Ishikawa (cell line): ENCODE measurements around the gene WDR6.

ENCODE experiments used
- CEBPB ChIP-seq: IDR thresholded peaks from 2 replicates; pipeline ENCODE4 v1.6.1; 2012
- CREB1 ChIP-seq: IDR thresholded peaks from 2 replicates; pipeline ENCODE4 v1.6.1; 2012; ENCODE audit warnings: low read depth
- EGR1 ChIP-seq: IDR thresholded peaks from 2 replicates; pipeline ENCODE4 v1.6.1; 2012
- EP300 ChIP-seq: IDR thresholded peaks from 2 replicates; pipeline ENCODE4 v1.6.1; 2012; ENCODE audit warnings: borderline replicate concordance
- FOXM1 ChIP-seq: IDR thresholded peaks from 2 replicates; pipeline ENCODE4 v1.6.1; 2012; ENCODE audit warnings: low read depth, borderline replicate concordance
- NFIC ChIP-seq: IDR thresholded peaks from 2 replicates; pipeline ENCODE4 v1.6.1; 2012
- RAD21 ChIP-seq: IDR thresholded peaks from 2 replicates; pipeline ENCODE4 v1.6.1; 2012; ENCODE audit warnings: low read depth
- TAF1 ChIP-seq: IDR thresholded peaks from 2 replicates; pipeline ENCODE4 v1.6.1; 2012; ENCODE audit warnings: low read depth, mild to moderate bottlenecking
- TCF12 ChIP-seq: IDR thresholded peaks from 2 replicates; pipeline ENCODE4 v1.6.1; 2012; ENCODE audit warnings: low read depth
- TEAD4 ChIP-seq: IDR thresholded peaks from 2 replicates; pipeline ENCODE4 v1.6.1; 2012
- YY1 ChIP-seq: IDR thresholded peaks from 2 replicates; pipeline ENCODE4 v1.6.1; 2012; ENCODE audit warnings: low read depth
- ZBTB7A ChIP-seq: IDR thresholded peaks from 2 replicates; pipeline ENCODE4 v1.6.1; 2012; ENCODE audit warnings: low read depth
- TF ChIP-seq, protein P1 (sequence below): IDR thresholded peaks from 2 replicates; pipeline ENCODE4 v1.6.1; 2012; ENCODE audit warnings: low read depth, mild to moderate bottlenecking
- TF ChIP-seq, protein P2 (sequence below): IDR thresholded peaks from 2 replicates; pipeline ENCODE4 v1.6.1; 2012
- TF ChIP-seq, protein P3 (sequence below): IDR thresholded peaks from 2 replicates; pipeline ENCODE4 v1.6.1; 2012

WDR6 gene

GRCh38 chr3:48963591-48963990 is 43.6 kb upstream of the WDR6 start:
- TF ChIP-seq, protein P1, sequence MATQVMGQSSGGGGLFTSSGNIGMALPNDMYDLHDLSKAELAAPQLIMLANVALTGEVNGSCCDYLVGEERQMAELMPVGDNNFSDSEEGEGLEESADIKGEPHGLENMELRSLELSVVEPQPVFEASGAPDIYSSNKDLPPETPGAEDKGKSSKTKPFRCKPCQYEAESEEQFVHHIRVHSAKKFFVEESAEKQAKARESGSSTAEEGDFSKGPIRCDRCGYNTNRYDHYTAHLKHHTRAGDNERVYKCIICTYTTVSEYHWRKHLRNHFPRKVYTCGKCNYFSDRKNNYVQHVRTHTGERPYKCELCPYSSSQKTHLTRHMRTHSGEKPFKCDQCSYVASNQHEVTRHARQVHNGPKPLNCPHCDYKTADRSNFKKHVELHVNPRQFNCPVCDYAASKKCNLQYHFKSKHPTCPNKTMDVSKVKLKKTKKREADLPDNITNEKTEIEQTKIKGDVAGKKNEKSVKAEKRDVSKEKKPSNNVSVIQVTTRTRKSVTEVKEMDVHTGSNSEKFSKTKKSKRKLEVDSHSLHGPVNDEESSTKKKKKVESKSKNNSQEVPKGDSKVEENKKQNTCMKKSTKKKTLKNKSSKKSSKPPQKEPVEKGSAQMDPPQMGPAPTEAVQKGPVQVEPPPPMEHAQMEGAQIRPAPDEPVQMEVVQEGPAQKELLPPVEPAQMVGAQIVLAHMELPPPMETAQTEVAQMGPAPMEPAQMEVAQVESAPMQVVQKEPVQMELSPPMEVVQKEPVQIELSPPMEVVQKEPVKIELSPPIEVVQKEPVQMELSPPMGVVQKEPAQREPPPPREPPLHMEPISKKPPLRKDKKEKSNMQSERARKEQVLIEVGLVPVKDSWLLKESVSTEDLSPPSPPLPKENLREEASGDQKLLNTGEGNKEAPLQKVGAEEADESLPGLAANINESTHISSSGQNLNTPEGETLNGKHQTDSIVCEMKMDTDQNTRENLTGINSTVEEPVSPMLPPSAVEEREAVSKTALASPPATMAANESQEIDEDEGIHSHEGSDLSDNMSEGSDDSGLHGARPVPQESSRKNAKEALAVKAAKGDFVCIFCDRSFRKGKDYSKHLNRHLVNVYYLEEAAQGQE: no peak
- TF ChIP-seq CEBPB (no peak), TCF12 (no peak), EGR1 (no peak), YY1 (no peak), RAD21 (no peak), TAF1 (no peak), ZBTB7A (no peak)
- TF ChIP-seq, protein P2, sequence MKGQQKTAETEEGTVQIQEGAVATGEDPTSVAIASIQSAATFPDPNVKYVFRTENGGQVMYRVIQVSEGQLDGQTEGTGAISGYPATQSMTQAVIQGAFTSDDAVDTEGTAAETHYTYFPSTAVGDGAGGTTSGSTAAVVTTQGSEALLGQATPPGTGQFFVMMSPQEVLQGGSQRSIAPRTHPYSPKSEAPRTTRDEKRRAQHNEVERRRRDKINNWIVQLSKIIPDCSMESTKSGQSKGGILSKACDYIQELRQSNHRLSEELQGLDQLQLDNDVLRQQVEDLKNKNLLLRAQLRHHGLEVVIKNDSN: no peak
- TF ChIP-seq, protein P3, sequence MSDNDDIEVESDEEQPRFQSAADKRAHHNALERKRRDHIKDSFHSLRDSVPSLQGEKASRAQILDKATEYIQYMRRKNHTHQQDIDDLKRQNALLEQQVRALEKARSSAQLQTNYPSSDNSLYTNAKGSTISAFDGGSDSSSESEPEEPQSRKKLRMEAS: no peak

- no peak for TF ChIP-seq NFIC
- TF ChIP-seq TCF12: no peak
- TF ChIP-seq TAF1: no peak
- no peak for TF ChIP-seq ZBTB7A
- TF ChIP-seq, protein P1: no peak
- TF ChIP-seq EP300: no peak
- no peak for TF ChIP-seq FOXM1
- no peak for TF ChIP-seq CEBPB
- no peak for TF ChIP-seq EGR1
- TF ChIP-seq, protein P2: no peak
- TF ChIP-seq TEAD4: no peak
- no peak for TF ChIP-seq CREB1
- no peak for TF ChIP-seq RAD21
- TF ChIP-seq, protein P3: no peak
- TF ChIP-seq YY1: no peak
Measured at GRCh38 chr3:48966367-48966766, 40.8 kb upstream of the WDR6 start.

GRCh38 chr3:48966876-48967361 is 40.3 kb upstream of the WDR6 start:
- TF ChIP-seq YY1 (no peak), NFIC (no peak), TCF12 (no peak), FOXM1 (no peak), CREB1 (no peak), TEAD4 (no peak), CEBPB (no peak), RAD21 (no peak), EP300 (no peak), TAF1 (no peak), EGR1 (no peak), ZBTB7A (no peak)
- TF ChIP-seq, protein P3: no peak
- TF ChIP-seq, protein P2: no peak
- TF ChIP-seq, protein P1: no peak

GRCh38 chr3:48970586-48970985 is 36.6 kb upstream of the WDR6 start:
- TF ChIP-seq ZBTB7A (no peak), YY1 (no peak), RAD21 (no peak), EP300 (no peak), TEAD4 (no peak), CEBPB (no peak)
- TF ChIP-seq, protein P1: no peak
- TF ChIP-seq, protein P2: no peak
- TF ChIP-seq, protein P3: no peak
